Measurements from ENCODE around the gene TMEM170A. TPM values are rescaled to one million over a fixed set of nuclear protein-coding genes. Genes with fewer than 3 reads are reported as not detected.

Gene TMEM170A
- total and polyA plus RNA-seq, 2 experiments from 2014 or later = 31.0 to 68.5 TPM

DNA sequence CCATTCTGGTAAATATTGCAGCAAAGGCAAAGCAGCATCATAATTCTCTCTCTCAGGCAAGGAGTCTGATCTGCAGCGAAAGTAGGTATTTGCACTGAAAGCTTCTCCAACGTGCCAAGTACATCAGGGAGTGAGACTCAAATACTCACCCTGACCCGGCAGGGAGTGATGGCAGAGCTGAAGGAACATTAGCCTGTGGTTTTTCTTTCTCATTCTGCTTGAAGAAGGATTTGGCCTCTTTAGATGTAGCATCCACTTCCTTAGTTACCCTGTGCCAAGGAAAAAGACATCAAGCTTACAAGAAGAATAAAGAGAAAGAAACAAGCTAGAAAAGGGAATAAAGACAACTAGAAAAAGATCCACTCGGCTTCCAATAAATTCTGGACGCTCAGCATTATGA is 69.5 kb downstream of the TMEM170A start (continued):
- TF ChIP-seq, protein P1, sequence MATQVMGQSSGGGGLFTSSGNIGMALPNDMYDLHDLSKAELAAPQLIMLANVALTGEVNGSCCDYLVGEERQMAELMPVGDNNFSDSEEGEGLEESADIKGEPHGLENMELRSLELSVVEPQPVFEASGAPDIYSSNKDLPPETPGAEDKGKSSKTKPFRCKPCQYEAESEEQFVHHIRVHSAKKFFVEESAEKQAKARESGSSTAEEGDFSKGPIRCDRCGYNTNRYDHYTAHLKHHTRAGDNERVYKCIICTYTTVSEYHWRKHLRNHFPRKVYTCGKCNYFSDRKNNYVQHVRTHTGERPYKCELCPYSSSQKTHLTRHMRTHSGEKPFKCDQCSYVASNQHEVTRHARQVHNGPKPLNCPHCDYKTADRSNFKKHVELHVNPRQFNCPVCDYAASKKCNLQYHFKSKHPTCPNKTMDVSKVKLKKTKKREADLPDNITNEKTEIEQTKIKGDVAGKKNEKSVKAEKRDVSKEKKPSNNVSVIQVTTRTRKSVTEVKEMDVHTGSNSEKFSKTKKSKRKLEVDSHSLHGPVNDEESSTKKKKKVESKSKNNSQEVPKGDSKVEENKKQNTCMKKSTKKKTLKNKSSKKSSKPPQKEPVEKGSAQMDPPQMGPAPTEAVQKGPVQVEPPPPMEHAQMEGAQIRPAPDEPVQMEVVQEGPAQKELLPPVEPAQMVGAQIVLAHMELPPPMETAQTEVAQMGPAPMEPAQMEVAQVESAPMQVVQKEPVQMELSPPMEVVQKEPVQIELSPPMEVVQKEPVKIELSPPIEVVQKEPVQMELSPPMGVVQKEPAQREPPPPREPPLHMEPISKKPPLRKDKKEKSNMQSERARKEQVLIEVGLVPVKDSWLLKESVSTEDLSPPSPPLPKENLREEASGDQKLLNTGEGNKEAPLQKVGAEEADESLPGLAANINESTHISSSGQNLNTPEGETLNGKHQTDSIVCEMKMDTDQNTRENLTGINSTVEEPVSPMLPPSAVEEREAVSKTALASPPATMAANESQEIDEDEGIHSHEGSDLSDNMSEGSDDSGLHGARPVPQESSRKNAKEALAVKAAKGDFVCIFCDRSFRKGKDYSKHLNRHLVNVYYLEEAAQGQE (IDR thresholded peaks at IDR 0.05; ENCODE audit: unreplicated experiment) = no peak
- no peak for TF ChIP-seq STAT1 (IDR thresholded peaks at IDR 0.05; ENCODE audit: unreplicated experiment)
- TF ChIP-seq CREB1 (CRISPR knock-in tag; IDR thresholded peaks at IDR 0.05; ENCODE audit: low read depth) = no peak
- TF ChIP-seq EZH2 (IDR thresholded peaks at IDR 0.05; ENCODE audit: low read depth, unreplicated experiment) = no peak
- no peak for TF ChIP-seq EZH2phosphoT487 (IDR thresholded peaks at IDR 0.05; ENCODE audit: unreplicated experiment)
- TF ChIP-seq, protein P2, sequence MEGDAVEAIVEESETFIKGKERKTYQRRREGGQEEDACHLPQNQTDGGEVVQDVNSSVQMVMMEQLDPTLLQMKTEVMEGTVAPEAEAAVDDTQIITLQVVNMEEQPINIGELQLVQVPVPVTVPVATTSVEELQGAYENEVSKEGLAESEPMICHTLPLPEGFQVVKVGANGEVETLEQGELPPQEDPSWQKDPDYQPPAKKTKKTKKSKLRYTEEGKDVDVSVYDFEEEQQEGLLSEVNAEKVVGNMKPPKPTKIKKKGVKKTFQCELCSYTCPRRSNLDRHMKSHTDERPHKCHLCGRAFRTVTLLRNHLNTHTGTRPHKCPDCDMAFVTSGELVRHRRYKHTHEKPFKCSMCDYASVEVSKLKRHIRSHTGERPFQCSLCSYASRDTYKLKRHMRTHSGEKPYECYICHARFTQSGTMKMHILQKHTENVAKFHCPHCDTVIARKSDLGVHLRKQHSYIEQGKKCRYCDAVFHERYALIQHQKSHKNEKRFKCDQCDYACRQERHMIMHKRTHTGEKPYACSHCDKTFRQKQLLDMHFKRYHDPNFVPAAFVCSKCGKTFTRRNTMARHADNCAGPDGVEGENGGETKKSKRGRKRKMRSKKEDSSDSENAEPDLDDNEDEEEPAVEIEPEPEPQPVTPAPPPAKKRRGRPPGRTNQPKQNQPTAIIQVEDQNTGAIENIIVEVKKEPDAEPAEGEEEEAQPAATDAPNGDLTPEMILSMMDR (conservative IDR thresholded peaks at IDR 0.05; ENCODE audit: low read depth in 2 of 2) = no peak
- TF ChIP-seq ZNF114 (CRISPR knock-in tag; IDR thresholded peaks at IDR 0.05) = no peak
- TF ChIP-seq POLR2AphosphoS5 (IDR thresholded peaks at IDR 0.05; ENCODE audit: low read depth) = no peak

Small RNA genes lying within 50 kb of the gene (small RNA-seq; reads per million reads assigned to genes)
- gene RF00598 (ENCODE audit: low replicate concordance) = not detected

Other genes with a start within 250 kb of the TMEM170A start
- not detected in 2 replicates for gene CTRB1, start 245.7 kb downstream of the TMEM170A start, total RNA-seq (2014; rRNA removed; shearing (Covaris generic))
- gene CTRB1, start 245.7 kb downstream of the TMEM170A start, polyA plus RNA-seq (2016; fragmentation: Nextera tagmentation; extraction: Ambion mirVana) = not detected in 2 replicates
- gene BCAR1, start 213.1 kb downstream of the TMEM170A start, total RNA-seq (2014; rRNA removed; shearing (Covaris generic)) = 121 and 140 TPM in 2 replicates
- 37.9 and 38.3 TPM in 2 replicates for gene BCAR1, start 213.1 kb downstream of the TMEM170A start, polyA plus RNA-seq (2016; fragmentation: Nextera tagmentation; extraction: Ambion mirVana)
- 89.9 and 90.3 TPM in 2 replicates for gene CFDP1, start 31.2 kb downstream of the TMEM170A start, total RNA-seq (2014; rRNA removed; shearing (Covaris generic))
- 199 and 224 TPM in 2 replicates for gene CFDP1, start 31.2 kb downstream of the TMEM170A start, polyA plus RNA-seq (2016; fragmentation: Nextera tagmentation; extraction: Ambion mirVana)
- 13.2 and 22.2 TPM in 2 replicates for gene CHST6, start 30.8 kb upstream of the TMEM170A start, total RNA-seq (2014; rRNA removed; shearing (Covaris generic))
- 2.7 and 3.3 TPM in 2 replicates for gene CHST6, start 30.8 kb upstream of the TMEM170A start, polyA plus RNA-seq (2016; fragmentation: Nextera tagmentation; extraction: Ambion mirVana)
- not detected in 2 replicates for gene CHST5, start 71.4 kb upstream of the TMEM170A start, total RNA-seq (2014; rRNA removed; shearing (Covaris generic))
- gene CHST5, start 71.4 kb upstream of the TMEM170A start, polyA plus RNA-seq (2016; fragmentation: Nextera tagmentation; extraction: Ambion mirVana) = not detected in 2 replicates
- 9.3 and 19.9 TPM in 2 replicates for gene TMEM231, start 91.6 kb upstream of the TMEM170A start, total RNA-seq (2014; rRNA removed; shearing (Covaris generic))
- 4.9 and 5.3 TPM in 2 replicates for gene TMEM231, start 91.6 kb upstream of the TMEM170A start, polyA plus RNA-seq (2016; fragmentation: Nextera tagmentation; extraction: Ambion mirVana)
- 47.8 and 71.7 TPM in 2 replicates for gene GABARAPL2, start 101.7 kb upstream of the TMEM170A start, total RNA-seq (2014; rRNA removed; shearing (Covaris generic))
- 121 and 130 TPM in 2 replicates for gene GABARAPL2, start 101.7 kb upstream of the TMEM170A start, polyA plus RNA-seq (2016; fragmentation: Nextera tagmentation; extraction: Ambion mirVana)
- 49.4 and 53.6 TPM in 2 replicates for gene ADAT1, start 158.6 kb upstream of the TMEM170A start, total RNA-seq (2014; rRNA removed; shearing (Covaris generic))
- 17.4 and 18.5 TPM in 2 replicates for gene ADAT1, start 158.6 kb upstream of the TMEM170A start, polyA plus RNA-seq (2016; fragmentation: Nextera tagmentation; extraction: Ambion mirVana)
- gene KARS1, start 183.0 kb upstream of the TMEM170A start, total RNA-seq (2014; rRNA removed; shearing (Covaris generic)) = 216 and 220 TPM in 2 replicates
- gene KARS1, start 183.0 kb upstream of the TMEM170A start, polyA plus RNA-seq (2016; fragmentation: Nextera tagmentation; extraction: Ambion mirVana) = 229 and 243 TPM in 2 replicates
- gene TERF2IP, start 183.1 kb upstream of the TMEM170A start, total RNA-seq (2014; rRNA removed; shearing (Covaris generic)) = 12.0 and 14.9 TPM in 2 replicates
- 18.0 and 19.5 TPM in 2 replicates for gene TERF2IP, start 183.1 kb upstream of the TMEM170A start, polyA plus RNA-seq (2016; fragmentation: Nextera tagmentation; extraction: Ambion mirVana)
- not detected in 2 replicates for gene CPHXL2, start 212.3 kb upstream of the TMEM170A start, total RNA-seq (2014; rRNA removed; shearing (Covaris generic))
- gene CPHXL2, start 212.3 kb upstream of the TMEM170A start, polyA plus RNA-seq (2016; fragmentation: Nextera tagmentation; extraction: Ambion mirVana) = not detected in 2 replicates
- not detected in 2 replicates for gene DUXB, start 236.8 kb upstream of the TMEM170A start, total RNA-seq (2014; rRNA removed; shearing (Covaris generic))
- not detected in 2 replicates for gene DUXB, start 236.8 kb upstream of the TMEM170A start, polyA plus RNA-seq (2016; fragmentation: Nextera tagmentation; extraction: Ambion mirVana)

Data from GM23338 (cell line).